GM19099 (cell line): ENCODE measurements around the gene TMOD2.

Experiments
- POLR2A ChIP-seq: IDR thresholded peaks from 3 replicates; pipeline ENCODE4 v1.6.1; 2011; ENCODE audit warnings: low read depth; ENCODE audit not compliant: insufficient read length; ENCODE audit errors: extremely low read depth

The TMOD2 gene

GRCh38 chr15:51816611-51817010 is 65.2 kb downstream of the TMOD2 start:
- no peak for TF ChIP-seq POLR2A

- no peak for TF ChIP-seq POLR2A
Observed at GRCh38 chr15:51818150-51818549, 66.8 kb downstream of the TMOD2 start.

GRCh38 chr15:51825698-51826097 is 74.3 kb downstream of the TMOD2 start:
- TF ChIP-seq POLR2A, result no peak

- no peak for TF ChIP-seq POLR2A
Observed at GRCh38 chr15:51828621-51829375, 77.4 kb downstream of the TMOD2 start.

GRCh38 chr15:51829376-51830275 is 78.2 kb downstream of the TMOD2 start, which contains the start of gene TMOD3:
TMOD3 (plus strand) TSS chr15:51829653; CDS start chr15:51862885, 33,232 bp downstream.
- TF ChIP-seq POLR2A, result peak; percentile 93

GRCh38 chr15:51830276-51830806 is 78.9 kb downstream of the TMOD2 start:
- TF ChIP-seq POLR2A, result no peak

GRCh38 chr15:51833772-51834171 is 82.4 kb downstream of the TMOD2 start:
- TF ChIP-seq POLR2A, result no peak

GRCh38 chr15:51837792-51838251 is 86.4 kb downstream of the TMOD2 start:
- no peak for TF ChIP-seq POLR2A

GRCh38 chr15:51838270-51838669 is 86.9 kb downstream of the TMOD2 start:
- TF ChIP-seq POLR2A, result no peak

- no peak for TF ChIP-seq POLR2A
Observed at GRCh38 chr15:51840692-51841091, 89.3 kb downstream of the TMOD2 start.

GRCh38 chr15:51841406-51842040 is 90.1 kb downstream of the TMOD2 start:
- TF ChIP-seq POLR2A, result no peak

- TF ChIP-seq POLR2A, result no peak
Observed at GRCh38 chr15:51842265-51842664, 90.9 kb downstream of the TMOD2 start.

- TF ChIP-seq POLR2A, result no peak
Observed at GRCh38 chr15:51842852-51843737, 91.7 kb downstream of the TMOD2 start.
